HFF-Myc (cell line): ENCODE data around the gene VASP.

Source experiments
- DNase-seq: peaks from one replicate; pipeline ENCODE4 v3.0.0-alpha.2; 2011; ENCODE audit warnings: low read depth; ENCODE audit errors: extremely low read depth
- H3K4me3 ChIP-seq: replicated peaks from 2 replicates; pipeline ENCODE4 v1.5.1; 2011; ENCODE audit warnings: low read depth, mild to moderate bottlenecking, control low read depth, low read length
- CTCF ChIP-seq: IDR thresholded peaks from 2 replicates; pipeline ENCODE4 v1.5.1; 2012; ENCODE audit warnings: mild to moderate bottlenecking, low read depth, low read length, control low read depth; ENCODE audit errors: missing control alignments

The VASP gene

GRCh38 chr19:45556835-45557234, 49.6 kb downstream of the VASP start:
- no peak overlapping the region for H3K4me3 ChIP-seq
- TF ChIP-seq CTCF: no peak
- no peak for DNase-seq

GRCh38 chr19:45558399-45558878, 51.2 kb downstream of the VASP start:
- TF ChIP-seq CTCF: peak; percentile 65
- no peak for DNase-seq
- H3K4me3 ChIP-seq: no peak overlapping the region

- no peak for TF ChIP-seq CTCF
- DNase-seq: no peak
- no peak overlapping the region for H3K4me3 ChIP-seq
Measured at GRCh38 chr19:45560038-45560437, 52.8 kb downstream of the VASP start.

- no peak for TF ChIP-seq CTCF
- no peak overlapping the region for H3K4me3 ChIP-seq
- no peak for DNase-seq
Measured at GRCh38 chr19:45560686-45561085, 53.4 kb downstream of the VASP start.

- no peak for TF ChIP-seq CTCF
- H3K4me3 ChIP-seq: no peak overlapping the region
- DNase-seq: no peak
Measured at GRCh38 chr19:45564131-45564780, 57.0 kb downstream of the VASP start.

GRCh38 chr19:45567609-45568008, 60.3 kb downstream of the VASP start:
- no peak overlapping the region for H3K4me3 ChIP-seq
- no peak for DNase-seq
- TF ChIP-seq CTCF: no peak

- DNase-seq: no peak
- H3K4me3 ChIP-seq: no peak overlapping the region
- no peak for TF ChIP-seq CTCF
Measured at GRCh38 chr19:45568732-45569131, 61.5 kb downstream of the VASP start.
